COR-L47 (cell line): Measurements from ENCODE around the gene MGMT.

Experiments used
- DNase-seq: peaks from one replicate; lab custom pipeline; 2025; lab: John Stamatoyannopoulos, UW

MGMT gene

GRCh38 chr10:129774736-129775401 lies 307.8 kb downstream of the MGMT start:
- DNase-seq, result no peak

GRCh38 chr10:129775681-129776080 lies 308.6 kb downstream of the MGMT start:
- no peak for DNase-seq

- DNase-seq, result no peak
Measured at GRCh38 chr10:129777687-129778086, 310.6 kb downstream of the MGMT start.

GRCh38 chr10:129778571-129778970 lies 311.5 kb downstream of the MGMT start:
- DNase-seq, result no peak

- DNase-seq, result no peak
Measured at GRCh38 chr10:129779126-129780111, 312.4 kb downstream of the MGMT start.

GRCh38 chr10:129780198-129780597 lies 313.2 kb downstream of the MGMT start:
- no peak for DNase-seq

- DNase-seq, result no peak
Measured at GRCh38 chr10:129780901-129781795, 314.1 kb downstream of the MGMT start.

- no peak for DNase-seq
Measured at GRCh38 chr10:129784291-129784690, 317.2 kb downstream of the MGMT start.

GRCh38 chr10:129784891-129785290 lies 317.9 kb downstream of the MGMT start:
- DNase-seq, result no peak

GRCh38 chr10:129785536-129785981 lies 318.5 kb downstream of the MGMT start:
- DNase-seq, result no peak

- DNase-seq, result no peak
Measured at GRCh38 chr10:129786216-129786615, 319.2 kb downstream of the MGMT start.

GRCh38 chr10:129787557-129787956 lies 320.5 kb downstream of the MGMT start:
- DNase-seq, result no peak

- DNase-seq, result no peak
Measured at GRCh38 chr10:129788215-129788614, 321.2 kb downstream of the MGMT start.

- DNase-seq, result no peak
Measured at GRCh38 chr10:129790715-129791446, 323.8 kb downstream of the MGMT start.

- DNase-seq, result no peak
Measured at GRCh38 chr10:129792141-129792540, 325.1 kb downstream of the MGMT start.

GRCh38 chr10:129792864-129793263 lies 325.8 kb downstream of the MGMT start:
- DNase-seq, result no peak

- DNase-seq, result no peak
Measured at GRCh38 chr10:129793479-129793878, 326.4 kb downstream of the MGMT start.

GRCh38 chr10:129793996-129794395 lies 327.0 kb downstream of the MGMT start:
- no peak for DNase-seq

GRCh38 chr10:129796710-129797420 lies 329.8 kb downstream of the MGMT start:
- no peak for DNase-seq

GRCh38 chr10:129799942-129800341 lies 332.9 kb downstream of the MGMT start:
- no peak for DNase-seq
